ENCODE data around the gene KRT16.
"Not testable (repeated sequence)": the region's sequence is repeated elsewhere in the genome, so short reads cannot be mapped to it uniquely, and the experiment has no call there.

KRT16 gene

DNA sequence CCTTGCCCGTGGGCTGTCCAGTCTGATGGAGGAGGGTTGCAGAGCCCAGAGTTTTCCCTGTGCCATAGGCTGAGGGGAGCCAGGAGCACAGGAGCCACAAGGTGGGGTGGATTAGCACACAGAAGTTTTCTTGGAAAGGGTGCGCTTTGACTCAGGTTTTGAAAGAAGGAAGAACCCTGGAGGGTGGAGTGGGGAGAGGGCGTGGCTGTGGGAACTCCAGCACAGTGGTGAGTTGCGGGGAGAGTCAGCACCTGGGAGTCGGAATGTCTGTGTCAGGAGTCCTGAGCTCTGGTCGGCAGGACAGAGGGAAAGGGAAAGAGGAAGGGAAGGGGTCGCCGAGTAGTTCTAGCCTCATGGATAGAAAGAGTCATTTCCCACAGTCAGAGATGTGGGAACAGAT lies 17.0 kb downstream of the KRT16 start:
- H3K27ac Mint-ChIP-seq, result no peak overlapping the region

DNA sequence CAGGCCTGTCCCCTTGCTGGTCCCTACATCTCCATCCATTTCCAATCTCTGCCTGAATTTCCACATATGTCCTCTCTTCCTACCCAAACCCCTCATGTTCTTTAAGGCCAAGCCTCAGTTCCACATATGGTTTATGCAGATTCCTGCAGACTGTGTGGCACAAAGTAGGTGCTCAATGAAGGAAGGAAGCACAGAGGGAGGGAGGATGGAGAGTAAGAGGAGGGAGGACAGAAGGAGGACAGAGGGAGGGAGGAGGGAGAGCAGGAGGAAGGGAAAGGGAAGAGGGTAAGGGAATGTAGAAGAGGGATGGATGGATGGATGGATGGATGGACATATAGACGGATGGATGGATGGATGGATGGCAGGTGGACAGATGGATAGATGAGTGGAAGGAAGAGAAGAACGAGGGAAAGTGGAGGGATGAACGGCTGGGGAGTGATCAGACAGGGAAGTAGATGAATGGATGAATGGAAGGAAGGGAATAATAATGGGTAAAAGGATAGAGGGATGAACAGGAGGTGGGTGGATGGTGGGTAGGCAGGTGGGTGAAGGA lies 18.1 kb downstream of the KRT16 start:
- ATAC-seq (replicated peaks) (no peak), DNase-seq (no peak)
- no peaks in the 10 kb centered on the region for H3K4me1 Mint-ChIP-seq
- H3K27ac Mint-ChIP-seq, result no peak overlapping the region
- peaks cover 25 to 46% of the 10 kb centered on the region in 2 donors for H3K27me3 Mint-ChIP-seq
- H3K4me3 Mint-ChIP-seq, result no peak overlapping the region
- no peaks in the 10 kb centered on the region for H3K36me3 Mint-ChIP-seq
- H3K9me3 Mint-ChIP-seq, result peaks cover 7 to 8% of the 10 kb centered on the region in 2 donors

More for the DNA sequence above, 17.0 kb downstream of the KRT16 start:
- H3K27me3 Mint-ChIP-seq, result peaks cover 28 to 40% of the 10 kb centered on the region in 2 donors
- no peaks in the 10 kb centered on the region for H3K36me3 Mint-ChIP-seq
- no peak for ATAC-seq (replicated peaks)
- no peak overlapping the region for H3K4me3 Mint-ChIP-seq
- no peaks in the 10 kb centered on the region for H3K4me1 Mint-ChIP-seq
- H3K9me3 Mint-ChIP-seq, result peaks cover 7 to 8% of the 10 kb centered on the region in 2 donors
- DNase-seq, result no peak

GRCh38 chr17:41593306-41593981 lies 19.1 kb downstream of the KRT16 start:
- no peak for ATAC-seq (replicated peaks)
- H3K4me1 Mint-ChIP-seq, result no peaks in the 10 kb centered on the region
- H3K27ac Mint-ChIP-seq, result no peak overlapping the region
- no peak overlapping the region for H3K4me3 Mint-ChIP-seq
- no peak for DNase-seq
- H3K9me3 Mint-ChIP-seq, result peaks cover 2 to 3% of the 10 kb centered on the region in 2 donors
- H3K36me3 Mint-ChIP-seq, result no peaks in the 10 kb centered on the region
- peaks cover 30 to 46% of the 10 kb centered on the region in 2 donors for H3K27me3 Mint-ChIP-seq

GRCh38 chr17:41592601-41593305 lies 19.8 kb downstream of the KRT16 start:
- Mint-ChIP-seq H3K27ac (no peak overlapping the region), H3K4me1 (no peaks in the 10 kb centered on the region), H3K4me3 (no peak overlapping the region), H3K9me3 (peaks cover under 1% of the 10 kb centered on the region in 2 donors), H3K36me3 (no peaks in the 10 kb centered on the region), H3K27me3 (peaks cover 30 to 46% of the 10 kb centered on the region in 2 donors)
- ATAC-seq (replicated peaks) (no peak), DNase-seq (no peak)

GRCh38 chr17:41589301-41589700 lies 23.3 kb downstream of the KRT16 start:
- no peaks in the 10 kb centered on the region for H3K36me3 Mint-ChIP-seq
- no peak for ATAC-seq (replicated peaks)
- no peak overlapping the region for H3K4me3 Mint-ChIP-seq
- H3K4me1 Mint-ChIP-seq, result no peaks in the 10 kb centered on the region
- no peaks in the 10 kb centered on the region for H3K9me3 Mint-ChIP-seq
- no peak for DNase-seq
- H3K27ac Mint-ChIP-seq, result no peak overlapping the region
- peaks cover 26 to 33% of the 10 kb centered on the region in 2 donors for H3K27me3 Mint-ChIP-seq

GRCh38 chr17:41588126-41588810 lies 24.3 kb downstream of the KRT16 start:
- DNase-seq, result no peak
- no peak overlapping the region for H3K4me3 Mint-ChIP-seq
- H3K4me1 Mint-ChIP-seq, result no peaks in the 10 kb centered on the region
- no peaks in the 10 kb centered on the region for H3K9me3 Mint-ChIP-seq
- H3K36me3 Mint-ChIP-seq, result no peaks in the 10 kb centered on the region
- no peak overlapping the region for H3K27ac Mint-ChIP-seq
- H3K27me3 Mint-ChIP-seq, result peaks cover 25 to 32% of the 10 kb centered on the region in 2 donors
- no peak for ATAC-seq (replicated peaks)

DNA sequence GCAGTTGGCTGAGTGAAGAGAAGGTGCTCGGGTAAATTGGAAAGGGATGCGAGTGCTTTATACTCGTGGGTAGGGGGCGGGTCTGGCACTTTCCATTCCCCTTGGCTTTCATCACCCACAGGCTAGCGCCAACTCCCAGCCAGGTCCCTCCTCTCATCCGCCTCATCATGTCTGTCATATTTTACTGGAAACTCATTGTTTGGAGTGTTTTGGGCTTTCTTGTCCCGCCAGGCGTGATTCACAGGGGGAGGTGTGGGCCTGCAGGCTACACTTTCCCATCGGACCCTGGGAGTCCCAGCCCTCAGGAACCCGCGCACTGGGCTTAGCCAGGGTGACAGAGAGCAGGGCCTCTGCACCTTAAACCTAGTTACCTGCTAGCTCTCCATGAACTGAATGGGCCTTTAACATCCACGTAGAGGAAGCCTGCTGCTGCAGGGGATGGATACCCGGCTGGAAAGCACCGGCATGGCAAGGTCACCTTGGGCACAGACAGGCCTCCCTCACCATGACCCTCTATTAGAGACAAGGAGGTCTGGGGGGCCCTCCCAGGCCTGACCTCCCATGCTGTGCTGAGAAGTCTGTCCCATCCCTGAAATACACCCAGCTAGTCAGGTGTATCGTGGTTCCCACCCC lies 25.6 kb downstream of the KRT16 start, which contains the start of gene KRT14:
TSS of gene KRT14 (minus strand) at position 33 of the 633 bp plus-strand sequence. CDS start 61 bp downstream, outside the sequence.
- no peak within 1 kb of the TSS for H3K4me3 Mint-ChIP-seq
- no peak for DNase-seq
- no peaks in the 10 kb centered on the region for H3K9me3 Mint-ChIP-seq
- H3K4me1 Mint-ChIP-seq, result no peaks in the 10 kb centered on the region
- peaks cover 36 to 38% of the 10 kb centered on the region in 2 donors for H3K27me3 Mint-ChIP-seq
- H3K27ac Mint-ChIP-seq, result no peak within 1 kb of the TSS
- no peak for ATAC-seq (replicated peaks)
- H3K36me3 Mint-ChIP-seq, result no peaks in the 10 kb centered on the region

- no peaks in the 10 kb centered on the region for H3K4me1 Mint-ChIP-seq
- DNase-seq (no peak), ATAC-seq (replicated peaks) (no peak)
- H3K9me3 Mint-ChIP-seq, result no peaks in the 10 kb centered on the region
- no peak overlapping the region for H3K27ac Mint-ChIP-seq
- no peaks in the 10 kb centered on the region for H3K36me3 Mint-ChIP-seq
- peaks cover 39 to 46% of the 10 kb centered on the region in 2 donors for H3K27me3 Mint-ChIP-seq
- H3K4me3 Mint-ChIP-seq, result no peak overlapping the region
Observed at GRCh38 chr17:41585301-41586056, 27.1 kb downstream of the KRT16 start.

- not testable (repeated sequence) for H3K4me1 Mint-ChIP-seq; DNase-seq; H3K27ac Mint-ChIP-seq; H3K36me3 Mint-ChIP-seq; H3K4me3 Mint-ChIP-seq; ATAC-seq (replicated peaks); H3K9me3 Mint-ChIP-seq
- peaks cover 48 to 51% of the 10 kb centered on the region in 2 donors for H3K27me3 Mint-ChIP-seq
Observed at GRCh38 chr17:41584331-41584927, 28.1 kb downstream of the KRT16 start.

DNA sequence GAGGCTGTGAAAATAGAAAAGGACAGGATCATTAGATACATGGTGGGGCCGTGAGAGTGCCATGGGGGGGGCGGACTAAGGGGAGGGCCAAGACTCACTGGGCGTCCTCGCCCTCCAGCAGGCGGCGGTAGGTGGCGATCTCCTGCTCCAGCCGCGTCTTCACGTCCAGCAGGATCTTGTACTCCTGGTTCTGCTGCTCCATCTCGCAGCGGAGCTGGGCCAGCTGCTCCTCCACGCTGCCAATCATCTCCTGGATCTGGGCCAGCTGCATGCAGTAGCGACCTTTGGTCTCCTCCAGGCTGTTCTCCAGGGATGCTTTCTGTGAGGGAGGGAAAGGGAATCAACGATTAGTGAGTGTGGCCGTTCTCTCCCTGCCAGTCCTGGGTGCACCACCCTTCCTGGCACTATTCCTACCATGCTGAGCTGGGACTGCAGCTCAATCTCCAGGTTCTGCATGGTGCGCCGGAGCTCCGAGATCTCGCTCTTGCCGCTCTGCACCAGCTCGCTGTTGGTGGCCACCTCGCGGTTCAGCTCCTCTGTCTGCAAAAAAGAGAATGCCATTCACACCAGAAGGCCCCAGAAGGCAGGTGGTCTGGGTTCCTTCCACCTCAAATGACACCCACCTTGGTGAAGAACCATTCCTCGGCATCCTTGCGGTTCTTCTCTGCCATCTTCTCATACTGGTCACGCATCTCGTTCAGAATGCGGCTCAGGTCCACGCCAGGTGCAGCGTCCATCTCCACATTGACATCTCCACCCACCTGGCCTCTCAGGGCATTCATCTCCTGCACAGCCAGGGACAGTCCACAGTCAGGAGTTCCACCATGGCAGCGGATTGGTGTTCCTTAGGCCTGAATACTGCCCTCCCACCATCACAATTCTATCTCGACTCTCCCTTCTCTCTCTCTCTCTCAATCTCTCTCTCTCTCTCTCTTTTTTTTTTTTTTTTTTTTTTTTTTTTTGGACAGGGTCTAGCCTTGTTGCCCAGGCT lies 29.1 kb downstream of the KRT16 start:
- no peaks in the 10 kb centered on the region for H3K9me3 Mint-ChIP-seq
- H3K4me1 Mint-ChIP-seq, result no peaks in the 10 kb centered on the region

DNA sequence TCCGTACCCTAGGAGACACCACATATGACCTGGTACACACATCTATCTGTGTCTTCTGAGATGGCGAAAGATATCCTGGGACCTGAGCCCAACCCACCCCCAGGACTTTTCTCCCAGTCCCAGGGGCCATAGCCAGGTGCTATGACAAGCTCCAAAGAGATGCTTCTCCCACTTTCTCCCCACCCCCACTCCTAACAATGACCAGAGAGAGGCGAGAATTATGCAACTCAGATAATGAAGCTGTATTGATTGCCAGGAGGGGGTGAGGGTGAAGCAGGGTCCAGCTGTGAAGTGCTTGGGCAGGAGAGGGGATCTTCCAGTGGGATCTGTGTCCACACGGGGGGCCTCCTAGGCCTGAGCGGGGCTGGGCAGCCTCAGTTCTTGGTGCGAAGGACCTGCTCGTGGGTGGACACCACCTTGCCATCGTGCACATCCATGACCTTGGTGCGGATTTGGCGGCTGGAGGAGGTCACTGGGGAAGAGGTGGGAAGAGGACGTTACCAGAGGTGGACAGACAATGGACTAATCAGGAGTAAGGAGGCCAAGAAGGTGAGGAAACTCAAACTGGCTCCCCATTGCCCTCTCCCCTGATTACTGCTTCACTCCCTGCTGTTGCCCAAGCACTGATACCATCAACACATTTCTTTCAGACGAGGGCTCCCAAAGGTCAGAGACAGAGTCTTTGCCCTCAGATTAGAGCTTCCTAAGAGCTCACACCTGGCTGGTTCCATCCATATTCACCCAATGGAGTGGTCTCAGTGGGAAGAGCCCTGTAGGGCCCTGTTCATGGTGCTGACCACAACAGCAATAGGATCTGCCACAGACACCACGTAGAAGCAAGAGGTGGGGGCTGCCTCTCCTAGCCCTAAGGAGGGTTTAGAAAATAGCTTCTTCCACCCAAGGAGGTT lies 30.3 kb downstream of the KRT16 start:
- not testable (repeated sequence) for H3K36me3 Mint-ChIP-seq; DNase-seq; H3K9me3 Mint-ChIP-seq; H3K4me3 Mint-ChIP-seq; H3K4me1 Mint-ChIP-seq; H3K27ac Mint-ChIP-seq; ATAC-seq (replicated peaks)
- H3K27me3 Mint-ChIP-seq, result peaks cover 55 to 65% of the 10 kb centered on the region in 2 donors

More for the DNA sequence above, 29.1 kb downstream of the KRT16 start:
- Mint-ChIP-seq H3K4me3 (no peak overlapping the region), H3K27me3 (peaks cover 48 to 59% of the 10 kb centered on the region in 2 donors), H3K36me3 (no peaks in the 10 kb centered on the region), H3K27ac (no peak overlapping the region)
- no peak for ATAC-seq (replicated peaks)
- DNase-seq, result no peak
